ENCODE measurements around the gene PTPRT. TPM values are rescaled to one million over a fixed set of nuclear protein-coding genes. Genes with fewer than 3 reads are reported as not detected.

The PTPRT gene
- total and polyA plus RNA-seq, 12 donors = 0.04 to 0.53 (median 0.22) TPM; not detected in 1

GRCh38 chr20:42051921-42052320, 1137.8 kb downstream of the PTPRT start:
- Histone ChIP-seq H3K9me3 (no peaks in the 10 kb centered on the region), H3K4me1 (no peaks in the 10 kb centered on the region), H3K4me3 (no peak overlapping the region), H3K36me3 (no peaks in the 10 kb centered on the region), H3K27me3 (peaks cover 0 to 7% (median 0%) of the 10 kb centered on the region in 7 donors), H3K27ac (no peak overlapping the region)
- DNase-seq (no peak), ATAC-seq (no peak)
- WGBS, 2 donors = 83% methylated on average over 5 of the region's 5 CpGs
- TF ChIP-seq, protein P1, sequence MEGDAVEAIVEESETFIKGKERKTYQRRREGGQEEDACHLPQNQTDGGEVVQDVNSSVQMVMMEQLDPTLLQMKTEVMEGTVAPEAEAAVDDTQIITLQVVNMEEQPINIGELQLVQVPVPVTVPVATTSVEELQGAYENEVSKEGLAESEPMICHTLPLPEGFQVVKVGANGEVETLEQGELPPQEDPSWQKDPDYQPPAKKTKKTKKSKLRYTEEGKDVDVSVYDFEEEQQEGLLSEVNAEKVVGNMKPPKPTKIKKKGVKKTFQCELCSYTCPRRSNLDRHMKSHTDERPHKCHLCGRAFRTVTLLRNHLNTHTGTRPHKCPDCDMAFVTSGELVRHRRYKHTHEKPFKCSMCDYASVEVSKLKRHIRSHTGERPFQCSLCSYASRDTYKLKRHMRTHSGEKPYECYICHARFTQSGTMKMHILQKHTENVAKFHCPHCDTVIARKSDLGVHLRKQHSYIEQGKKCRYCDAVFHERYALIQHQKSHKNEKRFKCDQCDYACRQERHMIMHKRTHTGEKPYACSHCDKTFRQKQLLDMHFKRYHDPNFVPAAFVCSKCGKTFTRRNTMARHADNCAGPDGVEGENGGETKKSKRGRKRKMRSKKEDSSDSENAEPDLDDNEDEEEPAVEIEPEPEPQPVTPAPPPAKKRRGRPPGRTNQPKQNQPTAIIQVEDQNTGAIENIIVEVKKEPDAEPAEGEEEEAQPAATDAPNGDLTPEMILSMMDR (IDR thresholded peaks at IDR 0.05) = no peak
- intact Hi-C loops (cut with DNase I) = no loop called here

- 55 to 56% methylated on average over 7 of the region's 7 CpGs for WGBS, 2 donors
- H3K27me3 ChIP-seq = peaks cover 0 to 7% (median 0%) of the 10 kb centered on the region in 7 donors
- no peak for DNase-seq
- H3K4me1 ChIP-seq = no peaks in the 10 kb centered on the region
- no peak overlapping the region for H3K27ac ChIP-seq
- H3K9me3 ChIP-seq = peaks cover 0 to 10% (median 0%) of the 10 kb centered on the region in 11 donors
- H3K36me3 ChIP-seq = no peaks in the 10 kb centered on the region
- TF ChIP-seq, protein P1 (IDR thresholded peaks at IDR 0.05) = no peak
- no peak for ATAC-seq
- no peak overlapping the region for H3K4me3 ChIP-seq
- intact Hi-C loops (cut with DNase I) = no loop called here
Observed at GRCh38 chr20:42046371-42047085, 1143.2 kb downstream of the PTPRT start.

GRCh38 chr20:42043921-42044320, 1145.8 kb downstream of the PTPRT start:
- no peak overlapping the region for H3K4me3 ChIP-seq
- H3K27me3 ChIP-seq = peaks cover 0 to 5% (median 0%) of the 10 kb centered on the region in 7 donors
- intact Hi-C loops (cut with DNase I) = no loop called here
- 74 to 82% methylated on average over 2 of the region's 2 CpGs for WGBS, 2 donors
- no peak overlapping the region for H3K27ac ChIP-seq
- ATAC-seq = no peak
- TF ChIP-seq, protein P1 (IDR thresholded peaks at IDR 0.05) = no peak
- H3K4me1 ChIP-seq = no peaks in the 10 kb centered on the region
- H3K36me3 ChIP-seq = no peaks in the 10 kb centered on the region
- no peak for DNase-seq
- peaks cover 0 to 10% (median 0%) of the 10 kb centered on the region in 11 donors for H3K9me3 ChIP-seq

- intact Hi-C loops (cut with DNase I) = no loop called here
- TF ChIP-seq, protein P1 (IDR thresholded peaks at IDR 0.05) = peak in 4 of 9 donors; percentile 17 to 28 (median 24)
- whole genome bisulfite sequencing, 2 donors = 25 to 36% methylated on average over 6 of the region's 6 CpGs
Observed at GRCh38 chr20:42041000-42041565, 1148.6 kb downstream of the PTPRT start.

More at GRCh38 chr20:42041000-42041565, 1148.6 kb downstream of the PTPRT start:
- Histone ChIP-seq H3K4me1 (no peaks in the 10 kb centered on the region), H3K27ac (no peak overlapping the region), H3K4me3 (no peak overlapping the region), H3K36me3 (no peaks in the 10 kb centered on the region), H3K27me3 (peaks cover 0 to 2% (median 0%) of the 10 kb centered on the region in 7 donors), H3K9me3 (peaks cover 0 to 10% (median 0%) of the 10 kb centered on the region in 11 donors)
- DNase-seq (no peak), ATAC-seq (no peak)

All from heart right ventricle (tissue), 16 donors.